Measurements from ENCODE around the gene EXD2.

The EXD2 gene

DNA sequence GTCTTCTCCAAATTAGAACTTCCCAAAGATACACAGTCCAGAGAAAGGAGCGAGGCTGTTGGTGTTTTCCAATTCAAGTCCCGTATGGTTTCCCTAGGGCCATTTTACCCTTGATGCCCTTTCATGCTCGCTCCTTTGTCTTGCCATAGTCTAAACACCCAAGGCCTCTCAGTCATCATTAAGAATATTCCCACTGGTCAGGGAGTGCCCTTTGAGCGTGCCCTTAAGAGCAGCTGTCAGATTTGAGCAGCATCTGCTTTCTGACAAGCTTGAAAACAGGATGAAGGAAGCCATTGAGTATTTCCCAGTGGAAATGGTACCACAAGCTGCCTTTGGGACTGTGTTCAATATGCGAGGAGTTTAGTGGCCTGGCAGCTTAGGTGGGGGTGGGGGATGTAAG is 58.3 kb downstream of the EXD2 start:
- no peak overlapping the region for H3K4me3 ChIP-seq (ENCODE audit: low read length)

GRCh38 chr14:69252851-69253250 is 61.6 kb downstream of the EXD2 start:
- no peak overlapping the region for H3K4me3 ChIP-seq (ENCODE audit: low read length)
- no peak for TF ChIP-seq CTCF (conservative IDR thresholded peaks at IDR 0.05; ENCODE audit: low read length)
- no peak for DNase-seq (ENCODE audit: low read depth)

More for the DNA sequence above, 58.3 kb downstream of the EXD2 start:
- no peak for TF ChIP-seq CTCF (conservative IDR thresholded peaks at IDR 0.05; ENCODE audit: low read length)
- DNase-seq (ENCODE audit: low read depth), result no peak

- peak overlapping the region; percentile 64 for H3K4me3 ChIP-seq (ENCODE audit: low read length)
- no peak for TF ChIP-seq CTCF (conservative IDR thresholded peaks at IDR 0.05; ENCODE audit: low read length)
Observed at GRCh38 chr14:69259168-69259526, 67.8 kb downstream of the EXD2 start.

DNA sequence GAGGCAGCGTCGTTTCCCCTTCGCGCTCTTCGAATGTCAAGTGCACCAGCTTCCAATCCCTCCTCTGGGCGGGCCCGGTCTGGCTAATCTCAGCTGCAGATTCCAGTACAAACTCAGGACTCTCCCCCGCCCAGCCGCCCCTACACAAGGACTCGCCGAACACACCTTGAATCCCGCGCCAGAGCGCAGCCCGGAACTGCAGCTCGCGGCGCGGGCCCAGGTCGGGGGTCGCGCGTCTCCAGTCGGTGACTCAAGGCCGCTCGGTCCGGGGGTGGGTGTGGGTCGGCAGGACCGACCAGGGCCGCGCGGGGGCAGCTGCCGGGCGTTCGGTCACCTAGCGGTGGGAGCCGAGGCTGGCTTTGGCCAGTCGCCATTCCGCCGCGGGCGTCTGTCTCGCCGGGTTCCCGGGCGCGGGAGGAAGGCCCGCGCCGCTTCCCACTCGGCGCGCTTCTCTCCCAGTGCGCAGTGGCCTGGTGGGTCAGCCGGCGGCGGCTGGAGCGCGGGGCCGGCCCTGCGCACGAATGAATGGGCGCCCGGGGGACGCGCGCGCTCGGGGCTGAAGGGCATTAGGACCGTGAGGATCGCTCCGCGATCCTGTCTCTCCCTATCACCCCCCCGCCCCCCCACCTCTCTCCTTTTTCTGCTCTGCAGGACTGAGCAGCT is 68.4 kb downstream of the EXD2 start, which contains the start of gene GALNT16:
Gene GALNT16, plus strand, starts transcription at position 632 of the 663 bp plus-strand sequence. CDS start 133 bp downstream, outside the sequence.
- peak within 1 kb of the TSS; percentile 64 for H3K4me3 ChIP-seq (ENCODE audit: low read length)
- no peak for DNase-seq (ENCODE audit: low read depth)
- TF ChIP-seq CTCF (conservative IDR thresholded peaks at IDR 0.05; ENCODE audit: low read length), result peak; percentile 22; the same call in 1 of the 2 replicates

More at GRCh38 chr14:69259168-69259526, 67.8 kb downstream of the EXD2 start:
- DNase-seq (ENCODE audit: low read depth), result no peak

DNA sequence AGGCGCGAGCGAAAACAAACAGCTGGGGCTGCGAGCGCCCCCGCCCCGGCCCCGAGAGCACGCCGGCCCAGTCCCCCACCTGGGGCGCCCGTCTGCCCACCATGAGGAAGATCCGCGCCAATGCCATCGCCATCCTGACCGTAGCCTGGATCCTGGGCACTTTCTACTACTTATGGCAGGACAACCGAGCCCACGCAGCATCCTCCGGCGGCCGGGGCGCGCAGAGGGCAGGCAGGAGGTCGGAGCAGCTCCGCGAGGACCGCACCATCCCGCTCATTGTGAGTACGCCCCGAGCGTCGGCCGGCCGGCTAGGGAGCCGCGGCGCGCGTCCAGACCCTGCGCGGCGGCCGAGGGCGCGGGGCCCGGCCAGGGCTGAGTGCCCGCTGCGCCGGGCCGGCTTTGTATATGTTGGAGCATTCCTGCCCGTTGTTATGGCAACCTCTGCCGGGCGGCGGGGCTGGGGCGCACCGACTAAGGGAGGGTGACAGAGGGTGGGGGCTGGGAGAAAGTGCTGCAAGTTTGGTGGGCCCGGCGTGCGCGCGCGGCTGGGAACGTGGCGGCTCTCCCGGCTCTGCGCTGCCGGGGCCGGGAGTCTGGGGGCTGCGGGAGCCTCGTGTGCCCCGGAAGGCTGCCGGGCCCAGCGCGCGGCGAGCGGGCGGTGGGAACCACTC is 69.0 kb downstream of the EXD2 start:
- peak overlapping the region; percentile 64 for H3K4me3 ChIP-seq (ENCODE audit: low read length)
- TF ChIP-seq CTCF (conservative IDR thresholded peaks at IDR 0.05; ENCODE audit: low read length), result no peak
- DNase-seq (ENCODE audit: low read depth), result no peak

DNA sequence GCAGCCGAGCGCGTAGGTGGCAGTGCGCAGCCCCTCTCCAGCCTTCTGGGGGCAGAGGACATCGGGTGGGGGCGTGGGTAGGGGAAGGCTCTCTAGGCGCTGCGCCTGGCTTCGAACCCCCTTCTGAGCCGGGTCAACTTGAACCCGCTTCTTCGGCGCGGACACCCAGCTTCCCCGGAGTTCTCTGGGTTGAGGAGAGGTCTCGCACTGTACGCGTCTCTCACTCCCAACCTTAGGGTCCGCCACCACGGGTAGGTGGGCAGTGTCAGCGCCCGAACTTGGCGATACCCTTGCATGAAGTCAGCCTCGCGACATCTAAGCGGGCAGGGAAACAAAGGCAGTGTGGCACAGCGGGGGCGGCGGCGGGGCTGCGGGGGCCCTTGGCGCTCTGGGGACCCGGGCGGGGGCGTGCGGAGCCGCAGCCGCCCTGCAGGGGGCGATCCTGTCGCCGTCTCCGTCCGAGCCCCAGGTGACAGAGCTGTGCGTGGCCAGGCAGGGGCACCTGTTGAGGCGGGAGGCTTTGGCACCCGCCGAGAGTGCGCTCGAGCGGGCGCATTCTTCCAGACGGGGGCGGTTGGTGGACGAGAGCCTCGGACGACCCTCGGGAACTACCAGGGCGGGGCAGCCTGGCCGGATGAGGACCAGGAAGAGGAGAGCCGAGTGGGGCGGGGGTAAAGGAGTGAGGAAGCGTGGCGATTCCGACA is 69.7 kb downstream of the EXD2 start:
- H3K4me3 ChIP-seq (ENCODE audit: low read length), result peak overlapping the region; percentile 64
- TF ChIP-seq CTCF (conservative IDR thresholded peaks at IDR 0.05; ENCODE audit: low read length), result peak; percentile 28
- DNase-seq (ENCODE audit: low read depth), result no peak

Measured in AG10803 (cell line).